Fibroblast of the conjunctiva (primary cell): Measurements from ENCODE around the gene GATAD1.
"Not testable (repeated sequence)": the region's sequence is repeated elsewhere in the genome, so short reads cannot be mapped to it uniquely, and the experiment has no call there.

Experiments used
- DNase-seq: peaks from one replicate; pipeline ENCODE4 v3.0.0-alpha.2; 2010; ENCODE audit warnings: low read depth

Gene GATAD1

GRCh38 chr7:92436612-92437445 is 10.5 kb upstream of the GATAD1 start:
- DNase-seq: no peak

GRCh38 chr7:92437956-92438491 is 9.3 kb upstream of the GATAD1 start:
- DNase-seq: no peak

GRCh38 chr7:92442720-92443119 is 4.6 kb upstream of the GATAD1 start:
- DNase-seq: not testable (repeated sequence)

- no peak for DNase-seq
Observed at GRCh38 chr7:92446869-92447344, 375 bp upstream of the GATAD1 start.

GRCh38 chr7:92448205-92448747 is 994 bp downstream of the GATAD1 start:
- DNase-seq: peak; percentile 41

GRCh38 chr7:92451645-92452044 is 4.4 kb downstream of the GATAD1 start:
- no peak for DNase-seq

GRCh38 chr7:92456236-92456635 is 9.0 kb downstream of the GATAD1 start:
- no peak for DNase-seq

- DNase-seq: no peak
Observed at GRCh38 chr7:92460109-92460508, 12.8 kb downstream of the GATAD1 start.

GRCh38 chr7:92460510-92460909 is 13.2 kb downstream of the GATAD1 start:
- DNase-seq: no peak

GRCh38 chr7:92461027-92462003 is 14.0 kb downstream of the GATAD1 start:
- peak; percentile 43 for DNase-seq

GRCh38 chr7:92462560-92462959 is 15.3 kb downstream of the GATAD1 start:
- DNase-seq: no peak

- DNase-seq: no peak
Observed at GRCh38 chr7:92464515-92464914, 17.2 kb downstream of the GATAD1 start.

- DNase-seq: no peak
Observed at GRCh38 chr7:92466682-92467081, 19.4 kb downstream of the GATAD1 start.

GRCh38 chr7:92468589-92468988 is 21.3 kb downstream of the GATAD1 start:
- DNase-seq: not testable (repeated sequence)

- not testable (repeated sequence) for DNase-seq
Observed at GRCh38 chr7:92473989-92474388, 26.7 kb downstream of the GATAD1 start.

GRCh38 chr7:92475261-92475770 is 28.0 kb downstream of the GATAD1 start:
- DNase-seq: not testable (repeated sequence)

- DNase-seq: not testable (repeated sequence)
Observed at GRCh38 chr7:92475851-92476590, 28.7 kb downstream of the GATAD1 start.

GRCh38 chr7:92477681-92478080 is 30.4 kb downstream of the GATAD1 start, which contains the start of gene ERVW-1:
Gene ERVW-1, minus strand, starts transcription at chr7:92477946. Its CDS starts 7,565 bp downstream, at chr7:92470381.
- not testable (repeated sequence) for DNase-seq

- no peak for DNase-seq
Observed at GRCh38 chr7:92478095-92478494, 30.8 kb downstream of the GATAD1 start.

GRCh38 chr7:92478711-92479110 is 31.4 kb downstream of the GATAD1 start:
- DNase-seq: no peak

GRCh38 chr7:92479146-92479545 is 31.9 kb downstream of the GATAD1 start:
- DNase-seq: not testable (repeated sequence)
